Measurements from ENCODE around the gene HELZ2. TPM values are rescaled to one million over a fixed set of nuclear protein-coding genes. Genes with fewer than 3 reads are reported as not detected.

The HELZ2 gene
- total RNA-seq: 10 to 100 TPM; 26.9 to 35.4 (median 28.6) TPM

- H3K4me3 ChIP-seq (ENCODE audit: low read depth, poor library complexity, severe bottlenecking): peak within 1 kb of the TSS; percentile 41
- intact Hi-C loops (cut with DNase I; ENCODE audit: low total_unique reads): no loop called here
- WGBS, 2 donors: 37 to 62% methylated on average over 5 to 6 of the region's 40 CpGs
- DNase-seq (ENCODE audit: low spot score in 2 of 2): peak; percentile 65 to 97
- TF ChIP-seq POLR2A (IDR thresholded peaks at IDR 0.05) (no peak), CTCF (IDR thresholded peaks at IDR 0.05) (peak in 1 of 3 donors; percentile 21)
These were observed at the start of gene HELZ2 for GRCh38 chr20:63574156-63574828. TSS of gene HELZ2 (minus strand) at chr20:63574239. CDS start at chr20:63572385, 1,854 bp downstream.

- 94 to 96% methylated on average over 14 of the region's 14 CpGs for WGBS, 2 donors
- no peak for DNase-seq (ENCODE audit: low spot score in 2 of 2)
- TF ChIP-seq POLR2A (IDR thresholded peaks at IDR 0.05) (no peak), CTCF (IDR thresholded peaks at IDR 0.05) (no peak)
- intact Hi-C loops (cut with DNase I; ENCODE audit: low total_unique reads): no loop called here
- no peak overlapping the region for H3K4me3 ChIP-seq (ENCODE audit: low read depth, poor library complexity, severe bottlenecking)
These were observed 48.7 kb upstream of the HELZ2 start for GRCh38 chr20:63622732-63623131.

- WGBS, 2 donors: 92 to 95% methylated on average over 4 of the region's 4 CpGs
- TF ChIP-seq CTCF (IDR thresholded peaks at IDR 0.05) (no peak), POLR2A (IDR thresholded peaks at IDR 0.05) (no peak)
- H3K4me3 ChIP-seq (ENCODE audit: low read depth, poor library complexity, severe bottlenecking): no peak overlapping the region
- intact Hi-C loops (cut with DNase I; ENCODE audit: low total_unique reads): no loop called here
- no peak for DNase-seq (ENCODE audit: low spot score in 2 of 2)
These were observed 48.1 kb upstream of the HELZ2 start for GRCh38 chr20:63622096-63622495.

GRCh38 chr20:63620991-63621390 is 47.0 kb upstream of the HELZ2 start:
- TF ChIP-seq POLR2A (IDR thresholded peaks at IDR 0.05): no peak
- TF ChIP-seq CTCF (IDR thresholded peaks at IDR 0.05): no peak
- intact Hi-C loops (cut with DNase I; ENCODE audit: low total_unique reads): no loop called here
- WGBS, 2 donors: 84 to 88% methylated on average over 8 of the region's 8 CpGs
- no peak overlapping the region for H3K4me3 ChIP-seq (ENCODE audit: low read depth, poor library complexity, severe bottlenecking)
- no peak for DNase-seq (ENCODE audit: low spot score in 2 of 2)

- intact Hi-C loops (cut with DNase I; ENCODE audit: low total_unique reads): no loop called here
- H3K4me3 ChIP-seq (ENCODE audit: low read depth, poor library complexity, severe bottlenecking): no peak overlapping the region
- no peak for DNase-seq (ENCODE audit: low spot score in 2 of 2)
- no peak for TF ChIP-seq POLR2A (IDR thresholded peaks at IDR 0.05)
- no peak for TF ChIP-seq CTCF (IDR thresholded peaks at IDR 0.05)
- WGBS, 2 donors: 82 to 85% methylated on average over 13 of the region's 13 CpGs
These were observed 45.5 kb upstream of the HELZ2 start for GRCh38 chr20:63619505-63619904.

- no peak for DNase-seq (ENCODE audit: low spot score in 2 of 2)
- intact Hi-C loops (cut with DNase I; ENCODE audit: low total_unique reads): no loop called here
- no peak for TF ChIP-seq POLR2A (IDR thresholded peaks at IDR 0.05)
- TF ChIP-seq CTCF (IDR thresholded peaks at IDR 0.05): no peak
- WGBS, 2 donors: 94 to 96% methylated on average over 16 of the region's 16 CpGs
- no peak overlapping the region for H3K4me3 ChIP-seq (ENCODE audit: low read depth, poor library complexity, severe bottlenecking)
These were observed 45.0 kb upstream of the HELZ2 start for GRCh38 chr20:63619086-63619485.
